Suppressor macrophage treated with lipopolysaccharide for 4 hours (primary cell): ENCODE data around the gene LGALS3.

Experiments
- DNase-seq: peaks from one replicate; pipeline ENCODE4 v3.0.0-alpha.2; 2020

The LGALS3 gene

DNA sequence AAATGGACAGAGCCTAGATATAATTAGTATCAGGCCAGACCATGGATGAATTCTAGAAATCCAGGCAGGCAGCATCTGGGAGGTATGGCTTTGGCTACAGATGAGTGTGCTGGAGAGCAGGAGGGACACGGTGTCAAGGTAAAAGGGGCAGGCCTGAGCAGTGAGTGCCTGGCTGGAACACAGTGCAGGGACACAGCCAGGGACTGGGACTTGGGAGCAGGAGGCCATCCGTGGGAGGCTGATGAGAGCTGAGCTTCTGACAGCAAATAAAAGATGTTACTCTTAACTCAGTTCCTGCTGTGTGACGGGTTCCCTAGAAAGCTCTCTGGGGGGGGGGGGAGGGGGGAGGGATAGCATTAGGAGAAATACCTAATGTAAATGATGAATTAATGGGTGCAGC is 13.6 kb upstream of the LGALS3 start:
- no peak for DNase-seq

DNA sequence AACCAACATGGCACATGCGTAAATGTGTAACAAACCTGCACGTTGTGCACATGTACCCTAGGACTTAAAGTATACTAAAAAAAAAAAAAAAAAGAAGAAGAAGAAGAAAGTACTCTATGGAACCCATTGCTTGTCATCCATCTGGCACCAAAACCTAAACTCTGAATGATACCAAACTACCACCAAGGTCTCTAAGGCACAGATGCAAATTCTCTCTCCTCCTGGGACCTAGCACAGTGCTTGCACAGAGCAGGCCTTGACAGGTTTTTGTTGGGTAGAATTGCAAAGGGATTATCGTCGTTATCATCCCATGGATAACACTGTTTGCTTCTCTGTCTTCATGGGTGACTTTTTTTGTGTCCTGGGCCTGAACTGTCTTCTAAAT is 13.2 kb upstream of the LGALS3 start:
- no peak for DNase-seq

DNA sequence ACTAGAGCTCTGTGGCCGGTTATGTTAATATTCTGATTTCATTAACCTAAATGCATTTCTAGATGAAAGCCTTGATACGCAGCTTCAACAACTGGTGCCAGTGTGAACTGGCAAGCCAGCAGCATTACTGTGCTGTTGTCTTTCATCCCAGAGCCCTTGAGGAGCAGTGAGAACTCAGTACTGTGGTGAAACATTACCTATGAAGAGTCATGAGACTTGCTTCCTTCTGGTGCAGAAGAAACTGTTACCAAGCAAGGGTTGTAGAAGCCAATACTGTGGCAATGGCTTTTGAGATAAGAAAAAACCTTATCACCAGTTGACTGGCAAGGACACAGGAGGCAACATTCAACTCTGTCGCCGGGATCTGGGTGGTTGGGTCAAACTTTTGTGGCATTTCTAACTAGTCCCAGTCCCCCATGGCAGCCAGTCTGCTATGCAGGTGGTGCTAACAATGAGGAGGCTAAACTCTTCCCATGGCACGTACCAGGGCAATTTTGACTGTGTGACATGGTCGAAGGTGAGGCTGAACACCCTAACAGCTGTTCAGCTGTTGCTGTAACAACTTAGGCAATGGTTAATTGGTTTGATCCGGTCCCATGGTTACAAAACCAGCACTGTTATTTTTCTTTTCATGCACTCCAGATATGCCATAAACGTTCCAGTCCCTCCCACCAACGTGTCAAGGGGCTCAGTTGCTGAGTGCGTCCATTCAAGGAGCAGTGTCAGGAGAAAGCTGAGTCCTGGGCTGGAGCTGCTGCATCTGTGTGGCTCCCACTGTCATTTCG is 12.6 kb upstream of the LGALS3 start:
- DNase-seq = no peak

DNA sequence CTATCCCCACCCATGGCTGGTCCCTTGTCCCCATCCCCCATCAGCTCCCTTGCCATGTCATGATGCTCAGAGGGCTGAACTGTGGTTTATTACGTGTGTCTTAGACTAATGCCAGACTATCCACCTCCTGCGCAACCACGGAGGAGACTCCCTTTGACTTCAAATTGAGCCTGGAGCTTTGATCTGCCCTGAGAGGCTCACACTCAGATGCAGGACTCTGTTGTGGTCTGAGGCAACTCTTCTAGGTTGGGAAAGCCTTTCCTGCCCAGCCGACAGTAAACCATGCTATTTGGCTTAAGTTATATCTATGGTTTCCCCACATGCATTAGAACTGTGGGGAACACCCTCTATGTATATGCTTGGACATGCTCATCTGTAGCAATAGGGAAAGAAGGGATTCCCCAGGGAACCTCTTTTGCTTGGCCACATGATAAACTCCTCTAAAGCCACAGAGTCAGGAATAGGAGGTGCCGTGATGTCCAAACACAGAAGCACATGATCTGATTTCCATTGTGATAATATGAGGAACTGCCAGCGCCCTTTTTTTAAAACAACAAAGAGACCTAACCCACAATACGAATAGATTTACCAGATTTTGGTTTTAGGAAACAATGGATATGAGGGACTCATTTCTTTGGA is 11.1 kb upstream of the LGALS3 start:
- DNase-seq = peak; percentile 93

DNA sequence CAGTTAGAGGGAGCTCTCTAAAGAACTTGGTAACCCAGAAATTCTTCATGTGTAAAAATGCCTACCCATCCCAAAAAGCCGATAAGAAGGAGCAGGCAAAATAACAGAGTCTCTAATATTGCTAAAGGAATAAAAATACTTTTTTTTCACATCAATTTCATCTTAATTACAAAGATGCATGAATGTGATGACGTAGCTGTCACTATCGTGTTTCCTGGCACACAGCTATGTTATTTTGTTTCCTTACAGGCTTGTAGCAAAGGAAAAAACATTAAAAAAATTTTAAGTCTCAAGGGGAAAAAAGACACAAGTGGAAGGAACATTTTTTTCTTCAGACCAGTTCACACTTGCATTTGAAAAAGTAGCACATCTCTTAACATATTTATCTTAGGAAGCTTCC is 10.3 kb upstream of the LGALS3 start:
- DNase-seq = no peak

DNA sequence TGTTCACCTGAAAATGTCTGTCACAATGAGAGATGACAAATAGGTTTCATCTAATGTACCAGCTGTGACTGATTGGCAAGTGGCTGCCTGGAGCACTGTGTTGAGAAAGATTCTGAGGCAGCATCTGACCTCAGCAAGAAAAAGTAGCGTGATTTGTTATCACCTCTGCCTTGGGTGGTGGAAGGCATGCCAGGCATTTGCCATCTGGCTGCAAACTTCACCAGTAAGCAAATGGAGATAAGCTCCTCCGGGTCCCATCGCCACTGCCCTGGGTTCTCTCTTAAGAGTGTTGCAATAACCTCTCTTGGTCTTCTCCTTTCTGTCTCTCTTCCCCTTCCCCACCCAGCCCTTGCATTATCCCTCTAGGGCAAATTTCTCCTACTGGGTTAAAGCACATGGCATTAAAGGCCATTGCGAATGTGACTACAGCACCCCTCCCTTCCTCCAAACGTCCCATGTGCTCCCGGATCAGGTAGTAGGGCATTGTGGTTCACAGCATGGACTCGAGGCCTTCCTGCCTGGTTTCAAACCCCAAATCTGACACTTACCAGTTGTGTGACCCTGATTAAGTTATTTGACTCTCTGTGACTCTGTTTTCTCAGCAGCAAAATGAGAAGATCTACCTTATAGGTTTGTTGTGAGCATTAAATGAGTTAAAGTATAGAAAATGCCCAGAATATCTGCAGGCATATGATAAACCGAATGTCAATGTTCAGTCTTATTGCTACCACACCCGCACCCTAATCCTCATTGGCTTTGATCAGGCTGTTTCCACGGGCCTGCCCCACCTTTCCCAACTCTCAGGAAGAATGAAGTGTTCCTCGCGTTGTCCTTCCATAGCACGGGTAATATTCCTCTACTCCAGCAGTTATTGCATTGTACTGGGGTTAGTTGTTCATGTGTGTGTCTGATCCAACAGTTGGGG is 8.2 kb upstream of the LGALS3 start:
- DNase-seq = peak; percentile 82

DNA sequence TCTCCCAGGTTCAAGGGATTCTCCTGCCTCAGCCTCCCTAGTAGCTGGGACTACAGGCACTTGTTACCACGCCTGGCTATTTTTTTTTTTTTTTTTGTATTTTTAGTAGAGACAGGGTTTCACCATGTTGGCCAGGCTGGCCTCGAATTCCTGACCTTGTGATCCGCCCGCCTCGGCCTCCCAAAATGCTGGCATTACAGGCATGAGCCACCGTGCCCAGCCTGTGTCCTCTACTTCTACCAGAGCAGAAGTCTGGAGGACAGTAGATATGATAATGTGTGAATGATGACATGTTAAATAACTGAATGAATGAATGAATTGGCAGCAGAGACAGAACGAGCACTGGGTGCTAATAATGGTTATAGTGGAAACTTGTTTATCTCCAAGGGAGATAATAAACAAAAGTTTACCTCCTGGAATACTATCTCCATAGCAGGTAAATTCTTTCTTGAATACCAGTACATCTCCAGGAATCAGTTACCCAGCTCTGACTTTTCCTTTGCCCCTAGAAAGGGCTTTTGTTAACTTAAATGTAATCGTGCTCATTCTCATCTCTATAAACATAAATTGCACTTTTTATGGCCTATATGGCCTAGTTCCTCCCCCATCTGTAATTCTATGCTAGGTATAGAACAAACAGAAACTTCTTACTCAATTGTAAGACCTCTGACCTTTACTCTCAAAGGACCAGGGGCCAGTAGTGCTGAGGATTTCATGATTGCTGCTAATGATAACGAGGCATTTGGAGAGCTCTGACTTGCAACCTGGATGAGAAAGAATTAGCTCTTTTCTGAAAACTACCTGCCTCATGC is 7.2 kb upstream of the LGALS3 start:
- no peak for DNase-seq

DNA sequence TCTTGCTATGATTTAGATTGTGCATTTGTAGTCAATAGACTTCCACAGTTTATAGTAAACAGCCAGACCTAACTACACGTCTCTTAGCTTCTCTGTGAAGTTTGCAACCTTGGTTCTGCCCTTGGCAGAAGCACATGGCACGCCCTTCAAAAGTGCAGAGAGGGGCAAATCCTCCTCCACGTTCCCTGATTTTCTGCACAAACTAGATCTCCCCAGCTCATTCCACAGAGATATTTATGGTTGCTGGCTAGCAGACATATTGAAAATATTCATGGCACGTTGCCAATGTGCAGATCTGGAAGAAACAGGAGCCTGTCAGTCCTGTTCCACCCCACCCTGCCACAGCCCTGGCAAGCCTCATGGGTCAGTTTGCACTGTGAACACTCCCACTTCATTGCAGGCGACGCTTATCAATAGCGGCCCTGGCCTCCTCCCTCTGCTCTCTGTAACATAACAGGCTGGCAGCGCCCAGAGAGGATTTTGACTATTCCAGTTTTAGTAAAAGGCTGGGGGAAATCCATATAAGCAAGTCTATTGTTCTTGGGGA is 6.5 kb upstream of the LGALS3 start:
- DNase-seq = no peak

DNA sequence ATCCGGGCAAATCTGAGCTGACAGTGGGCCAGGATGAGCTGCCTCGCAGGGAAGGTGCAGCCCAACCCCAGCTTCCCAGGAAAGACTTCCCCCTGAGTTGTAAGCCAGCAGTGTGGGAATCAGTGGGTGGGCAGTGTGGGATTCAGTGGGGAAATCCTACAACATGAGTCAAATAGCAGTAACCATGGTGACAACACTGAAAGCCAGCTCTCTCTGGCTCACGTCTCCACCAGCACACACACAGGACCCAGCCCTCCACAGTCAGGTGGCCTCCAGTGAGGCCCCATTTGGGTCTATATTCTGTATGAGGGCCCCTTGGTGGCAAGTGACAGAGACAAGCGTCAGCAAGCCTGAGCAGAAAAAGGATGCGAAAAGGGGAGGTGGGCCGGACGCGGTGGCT is 6.0 kb upstream of the LGALS3 start:
- DNase-seq = peak; percentile 81

DNA sequence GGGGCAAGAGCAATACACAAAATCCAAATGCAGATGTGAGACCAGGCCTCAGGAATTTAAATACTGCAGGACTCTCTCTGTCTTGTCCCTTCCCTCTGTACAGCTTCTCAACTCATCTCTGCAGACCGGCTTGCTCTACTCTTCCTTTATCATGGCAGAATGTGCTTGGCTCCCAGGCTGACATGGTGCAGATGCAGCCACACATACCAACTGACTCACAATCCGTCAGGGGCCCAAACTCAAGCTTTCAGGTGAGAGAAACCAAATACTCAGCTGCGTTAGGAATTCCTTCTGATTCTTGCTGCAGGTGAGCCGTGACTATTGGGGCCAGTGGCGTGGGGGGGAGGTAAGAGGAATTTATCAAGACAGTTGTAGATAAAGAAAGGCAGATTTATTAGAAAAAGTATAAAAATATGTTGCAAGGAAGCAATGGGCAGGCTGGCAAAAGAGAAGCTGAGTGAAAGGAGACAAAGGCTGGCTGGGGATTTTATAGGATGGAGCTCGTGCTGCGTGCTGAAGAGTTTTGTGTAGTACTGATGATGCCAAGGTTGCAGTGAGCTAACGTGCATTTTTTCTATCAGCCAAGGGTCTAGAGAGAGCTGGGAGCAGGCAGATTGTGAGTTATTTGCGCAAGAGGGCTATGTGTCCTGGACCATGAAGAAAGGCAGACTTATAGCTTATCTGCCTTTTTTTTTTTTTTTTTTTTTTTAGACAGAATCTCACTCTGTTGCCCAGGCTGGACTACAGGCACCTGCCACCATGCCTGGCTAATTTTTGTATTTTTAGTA is 5.0 kb upstream of the LGALS3 start:
- DNase-seq = no peak

DNA sequence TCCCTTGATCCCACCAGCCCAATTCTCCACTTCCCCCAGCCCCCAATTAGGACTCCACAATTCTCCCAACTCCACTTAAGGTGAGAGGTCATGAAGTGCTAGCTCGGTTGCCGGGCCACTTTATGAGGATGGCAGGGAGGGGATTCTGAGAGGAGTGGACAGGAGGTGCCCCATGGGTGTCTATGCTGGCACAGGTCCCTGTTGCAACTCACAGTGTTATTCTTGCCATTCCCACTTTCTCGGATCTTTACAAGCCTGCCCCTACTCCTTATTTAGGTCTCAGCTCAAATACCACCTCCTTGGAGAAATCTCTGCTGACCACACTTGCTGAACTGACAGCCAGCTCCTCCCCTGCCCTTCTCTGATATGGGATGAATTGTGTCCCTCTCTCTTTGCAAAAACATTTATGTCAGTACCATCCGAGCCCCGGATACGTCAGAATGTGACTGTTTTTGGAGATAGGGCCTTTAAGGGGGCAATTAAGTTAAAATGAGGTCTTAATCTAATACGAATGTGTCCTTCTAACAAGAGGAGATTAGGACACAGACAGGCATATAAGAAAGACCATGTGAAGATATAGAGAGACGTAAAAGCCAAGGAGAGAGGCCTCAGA is 4.2 kb upstream of the LGALS3 start:
- no peak for DNase-seq

DNA sequence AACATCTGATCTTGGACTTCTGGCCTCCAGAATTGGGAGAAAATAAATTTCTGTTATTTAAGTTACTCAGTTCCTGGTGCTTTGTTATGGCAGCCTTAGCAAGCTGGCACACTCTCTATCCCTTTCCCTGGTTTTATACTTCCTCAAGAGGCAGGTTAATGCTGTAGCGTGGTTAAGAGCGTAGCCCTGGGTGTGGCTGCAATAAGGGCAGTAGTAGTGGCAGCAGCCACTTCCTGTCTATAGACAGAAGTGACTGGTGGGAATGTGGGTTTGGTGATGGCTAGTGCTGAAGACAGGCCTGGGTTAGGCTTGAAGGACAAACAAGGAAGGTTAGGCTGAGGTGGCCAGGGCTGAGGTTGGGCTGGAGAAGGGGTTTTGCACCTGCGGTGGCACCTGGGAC is 3.6 kb upstream of the LGALS3 start:
- DNase-seq = peak; percentile 81

DNA sequence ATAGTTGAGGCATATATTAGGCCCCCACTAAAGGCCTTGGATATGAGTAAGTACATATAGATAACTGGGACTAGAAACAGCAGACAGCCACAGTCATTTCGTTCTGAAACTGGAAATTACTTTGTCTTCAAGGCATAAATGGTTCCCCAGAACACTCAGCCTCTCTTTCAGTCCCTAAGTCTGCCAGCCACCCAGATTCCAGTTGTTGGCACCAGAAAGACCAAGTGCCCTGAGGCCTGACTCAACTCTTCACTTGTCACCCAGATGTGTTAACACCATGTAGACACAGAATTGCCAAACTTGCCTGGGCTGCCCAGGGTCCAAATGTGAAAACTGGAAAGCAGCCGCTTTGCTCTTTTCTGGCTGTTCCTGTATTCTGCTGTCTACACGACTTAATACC is 3.0 kb upstream of the LGALS3 start:
- DNase-seq = peak; percentile 58

DNA sequence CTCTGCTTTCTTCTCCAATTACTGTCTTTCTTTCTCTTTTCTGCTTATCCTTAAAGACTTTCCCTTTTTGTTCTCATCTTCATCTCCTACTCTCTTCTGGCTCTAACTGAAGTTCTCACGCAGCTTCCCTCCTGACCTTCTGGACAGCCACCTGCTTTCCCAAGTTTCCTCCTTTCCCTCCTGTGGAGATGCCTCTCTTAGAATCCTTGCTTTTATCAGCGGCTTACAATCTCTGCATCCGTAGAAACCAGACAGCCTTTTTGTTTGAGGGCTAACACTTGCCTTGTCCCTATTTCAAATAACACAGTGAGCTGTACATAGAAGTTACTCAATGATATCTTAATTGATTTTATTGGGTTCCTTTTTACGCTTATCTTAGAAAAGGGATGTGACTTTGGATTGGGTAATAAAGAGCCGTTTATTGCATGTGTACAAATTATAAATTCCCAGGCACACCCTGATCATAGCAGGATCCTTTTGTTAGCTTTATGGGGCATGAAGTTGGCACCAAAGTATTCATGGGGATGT is 2.1 kb upstream of the LGALS3 start:
- DNase-seq = peak; percentile 50

DNA sequence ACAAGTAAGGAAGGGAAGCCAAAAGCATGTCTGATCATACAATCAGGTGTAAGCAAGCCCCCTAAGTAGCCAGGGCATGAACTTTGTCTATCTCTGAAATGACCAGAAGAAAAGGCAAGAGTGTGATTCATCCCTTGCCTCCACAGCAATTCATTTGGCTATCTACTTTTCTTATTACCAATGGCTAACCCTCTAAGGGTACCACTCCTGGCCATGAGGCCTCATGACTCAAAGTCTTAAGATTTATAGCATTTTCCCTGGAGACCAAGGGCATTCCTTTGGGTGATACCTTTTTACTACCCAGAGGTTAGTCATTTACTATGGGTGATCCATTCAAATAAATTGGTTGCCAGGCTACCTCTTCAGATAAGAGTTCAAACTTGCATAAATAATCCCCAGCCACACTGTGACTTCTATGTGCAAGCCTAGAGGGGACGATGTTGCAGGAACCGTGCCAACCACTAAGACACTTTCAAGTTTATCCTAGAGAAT is 1.5 kb upstream of the LGALS3 start:
- DNase-seq = peak; percentile 37

DNA sequence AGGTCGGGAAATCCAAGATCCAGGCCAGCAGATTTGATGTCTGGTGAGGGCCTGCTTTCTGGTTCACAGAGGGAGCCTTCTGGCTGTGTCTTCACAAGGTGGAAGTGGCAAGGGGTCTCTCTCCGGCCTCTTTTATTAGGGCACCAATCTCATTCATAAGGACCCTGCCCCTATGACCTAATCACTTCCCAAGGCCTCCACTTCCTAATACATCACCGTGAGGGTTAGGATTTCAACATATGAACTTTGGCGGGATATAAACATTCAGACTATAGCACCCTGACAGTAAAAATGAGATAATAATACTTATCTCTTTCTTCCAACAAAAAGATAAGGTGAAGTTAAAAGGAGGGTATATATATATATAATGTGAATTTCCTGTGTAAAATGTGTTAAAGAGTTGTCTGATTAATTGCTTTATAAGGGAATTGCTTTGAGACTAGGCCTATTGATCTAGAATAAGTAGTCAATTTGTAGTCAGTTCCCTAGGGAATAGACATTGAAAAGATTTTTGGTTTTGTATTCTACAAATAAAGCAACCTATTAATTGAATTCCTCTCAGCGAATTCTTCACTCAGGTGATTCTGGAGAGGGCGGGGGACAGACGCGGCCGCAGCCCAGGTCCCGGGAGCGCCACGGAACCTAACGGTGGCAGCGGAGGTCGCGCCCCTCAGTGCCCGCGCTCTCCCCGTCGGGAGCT is 516 bp upstream of the LGALS3 start:
- peak; percentile 41 for DNase-seq

DNA sequence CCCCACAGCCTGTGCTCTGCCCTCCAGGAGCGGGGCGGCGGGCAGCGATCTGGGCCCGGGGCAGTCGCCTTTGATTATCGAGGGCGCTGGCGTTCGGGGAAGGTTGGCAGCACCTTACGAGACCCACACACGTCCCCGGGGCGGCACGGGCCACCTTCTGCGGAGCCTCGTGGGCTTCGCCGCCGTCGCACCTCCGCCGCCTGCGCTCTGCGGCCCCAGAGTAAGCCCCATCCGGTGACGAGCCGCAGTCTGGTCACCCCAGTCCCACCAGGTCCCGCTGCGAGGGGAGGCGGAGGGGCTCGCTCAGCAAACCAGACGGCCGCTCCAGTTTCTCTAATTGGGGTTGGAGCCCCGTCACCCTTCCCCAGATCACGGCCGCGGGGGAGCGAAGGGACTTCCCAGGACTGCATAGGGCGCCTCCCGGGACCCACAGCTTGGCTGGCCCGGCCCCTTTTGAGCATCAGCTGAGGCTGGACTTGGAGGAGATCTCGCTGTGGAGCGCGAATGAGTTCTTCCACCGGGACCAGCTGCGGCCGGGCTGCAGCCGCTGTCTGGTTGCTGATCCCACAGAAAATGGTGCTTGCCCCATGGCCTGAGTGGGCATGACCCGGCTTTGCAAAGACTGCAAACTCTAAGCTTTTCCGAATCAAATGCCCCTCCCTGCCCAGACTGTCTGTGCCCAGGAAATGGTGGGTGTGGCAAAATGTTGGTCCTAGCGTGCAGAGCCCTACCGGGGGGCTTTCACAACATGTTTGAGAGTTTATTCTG is 560 bp downstream of the LGALS3 start:
- DNase-seq = peak; percentile 97

DNA sequence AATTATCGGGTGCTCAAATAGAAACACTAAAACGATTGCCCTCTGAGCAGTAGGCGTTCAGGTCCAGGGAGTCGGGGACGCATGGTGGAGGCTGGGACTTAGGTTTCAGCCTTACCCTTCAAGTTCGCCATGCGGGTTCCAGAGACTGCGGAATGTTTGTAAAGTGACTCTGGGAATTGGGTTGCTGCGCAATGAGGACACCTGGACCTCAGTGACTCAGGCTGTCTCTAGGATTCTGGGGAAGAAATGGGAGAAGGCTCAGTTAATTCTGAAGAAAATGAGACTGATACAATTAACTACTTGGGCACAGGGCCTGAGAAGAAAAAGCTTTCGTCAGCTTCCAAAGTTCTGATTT is 1.1 kb downstream of the LGALS3 start:
- DNase-seq = no peak
